Peyer's patch (tissue), 4 donors: ENCODE data around the gene VTCN1. TPM values are rescaled to one million over a fixed set of nuclear protein-coding genes. Genes with fewer than 3 reads are reported as not detected.

ENCODE experiments used
- DNase-seq, 3 donors: peaks; one replicate each; pipeline ENCODE4 v3.0.0-alpha.2; 2017 to 2019
- H3K27ac ChIP-seq, 4 donors: fragments of 200-600 bp; sonication (generic); one replicate each; pipeline ENCODE4 v1.5.1; 2016 to 2019
- H3K27me3 ChIP-seq, 2 donors: fragments of 200-600 bp; sonication (generic); one replicate each; pipeline ENCODE4 v1.5.1; 2019
- H3K36me3 ChIP-seq, 3 donors: fragments of 200-600 bp; sonication (generic); one replicate each; pipeline ENCODE4 v1.5.1; 2016 to 2019
- H3K4me1 ChIP-seq, 4 donors: fragments of 200-600 bp; sonication (generic); one replicate each; pipeline ENCODE4 v1.5.1; 2016 to 2019
- H3K4me3 ChIP-seq, 4 donors: fragments of 200-600 bp; sonication (generic); 1 replicate in 3 of 4; 2 replicates in 1 of 4; pipeline ENCODE4 v1.5.1; 2016 to 2019; ENCODE audit warnings: mild to moderate bottlenecking in 1 of 4
- H3K9me3 ChIP-seq, 4 donors: fragments of 200-600 bp; sonication (generic); one replicate each; pipeline ENCODE4 v1.5.1; 2016 to 2019; ENCODE audit warnings: mild to moderate bottlenecking in 1 of 4
- POLR2A ChIP-seq, 2 donors: fragments of 450-650 bp; IDR thresholded peaks; one replicate each; pipeline ENCODE4 v1.5.1; 2017; ENCODE audit warnings: antibody characterized with exemption in 2 of 2, mild to moderate bottlenecking in 2 of 2, moderate library complexity in 2 of 2
- total RNA-seq, 4 donors: library from RNA; depleted of rRNA; stranded (reverse); fragments of >200 nt; gene quantifications; one replicate each; pipeline ENCODE4 v1.1.0, GENCODE V29; 2016
- TF ChIP-seq, protein P1 (sequence below), 6 experiments: fragments of 450-650 bp in 4 of 6; fragments of 200-600 bp in 2 of 6; sonication (generic) in 1 of 6; IDR thresholded peaks; one replicate each; pipeline ENCODE4 v1.5.1; 2017 to 2019; ENCODE audit warnings: antibody characterized with exemption in 6 of 6, mild to moderate bottlenecking in 3 of 6, moderate library complexity in 1 of 6

Gene VTCN1
- total RNA-seq, 4 donors from 2014 or later = not detected

DNA sequence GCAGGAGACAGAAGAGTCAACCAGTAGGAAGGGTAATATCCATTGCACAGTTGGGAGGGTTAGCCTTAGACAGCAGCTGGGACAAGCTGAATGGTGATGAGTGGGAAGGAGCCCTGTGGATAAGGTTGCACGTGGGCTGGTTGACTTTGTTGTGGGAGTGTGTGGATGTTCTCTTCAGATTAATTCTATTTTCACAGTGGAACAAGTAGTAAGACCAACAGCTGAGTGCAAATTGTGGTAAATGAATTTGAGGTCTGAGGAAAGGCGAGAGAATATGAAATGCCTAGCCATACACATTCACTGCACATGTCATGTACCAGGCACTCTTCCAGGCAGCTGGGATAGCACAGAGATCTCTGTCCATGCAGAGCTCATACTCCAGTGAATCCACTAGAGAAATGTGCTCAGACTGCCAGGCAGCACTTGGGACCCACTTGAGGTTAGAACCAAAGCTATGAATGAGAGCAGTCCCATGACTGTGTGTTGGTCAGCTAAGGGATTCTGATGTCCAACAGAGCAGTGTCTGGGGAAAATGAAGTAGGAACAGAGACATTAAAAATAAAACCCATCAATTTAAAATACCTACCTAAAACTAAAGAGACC is 25.2 kb upstream of the VTCN1 start:
- no peaks in the 10 kb centered on the region for H3K9me3 ChIP-seq
- no peaks in the 10 kb centered on the region for H3K27me3 ChIP-seq
- no peak for DNase-seq
- no peak overlapping the region for H3K27ac ChIP-seq
- H3K36me3 ChIP-seq = no peaks in the 10 kb centered on the region
- TF ChIP-seq, protein P1, sequence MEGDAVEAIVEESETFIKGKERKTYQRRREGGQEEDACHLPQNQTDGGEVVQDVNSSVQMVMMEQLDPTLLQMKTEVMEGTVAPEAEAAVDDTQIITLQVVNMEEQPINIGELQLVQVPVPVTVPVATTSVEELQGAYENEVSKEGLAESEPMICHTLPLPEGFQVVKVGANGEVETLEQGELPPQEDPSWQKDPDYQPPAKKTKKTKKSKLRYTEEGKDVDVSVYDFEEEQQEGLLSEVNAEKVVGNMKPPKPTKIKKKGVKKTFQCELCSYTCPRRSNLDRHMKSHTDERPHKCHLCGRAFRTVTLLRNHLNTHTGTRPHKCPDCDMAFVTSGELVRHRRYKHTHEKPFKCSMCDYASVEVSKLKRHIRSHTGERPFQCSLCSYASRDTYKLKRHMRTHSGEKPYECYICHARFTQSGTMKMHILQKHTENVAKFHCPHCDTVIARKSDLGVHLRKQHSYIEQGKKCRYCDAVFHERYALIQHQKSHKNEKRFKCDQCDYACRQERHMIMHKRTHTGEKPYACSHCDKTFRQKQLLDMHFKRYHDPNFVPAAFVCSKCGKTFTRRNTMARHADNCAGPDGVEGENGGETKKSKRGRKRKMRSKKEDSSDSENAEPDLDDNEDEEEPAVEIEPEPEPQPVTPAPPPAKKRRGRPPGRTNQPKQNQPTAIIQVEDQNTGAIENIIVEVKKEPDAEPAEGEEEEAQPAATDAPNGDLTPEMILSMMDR (IDR thresholded peaks at IDR 0.05) = no peak
- no peak for TF ChIP-seq POLR2A (IDR thresholded peaks at IDR 0.05)
- no peak overlapping the region for H3K4me3 ChIP-seq
- H3K4me1 ChIP-seq = peaks cover 0 to 3% (median 0%) of the 10 kb centered on the region in 4 donors

DNA sequence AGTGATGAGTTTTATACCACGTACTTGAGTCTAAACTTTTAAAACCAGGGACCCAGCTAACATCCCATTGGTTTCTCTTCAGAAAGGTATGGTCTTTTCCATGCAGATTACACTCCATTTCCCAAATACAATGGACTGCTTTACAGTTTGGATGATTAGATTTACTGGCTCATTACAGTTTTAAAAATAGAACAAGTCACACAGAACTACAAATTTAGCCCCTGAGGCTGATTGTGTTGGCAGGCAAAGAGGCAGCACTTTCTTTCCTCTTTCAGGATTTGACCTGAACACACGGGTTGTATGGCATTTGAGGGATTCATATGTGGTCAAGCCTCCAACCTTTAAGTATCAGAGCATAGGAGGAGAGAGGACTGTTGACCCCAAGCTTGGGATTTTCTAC is 21.8 kb upstream of the VTCN1 start:
- H3K27me3 ChIP-seq = no peaks in the 10 kb centered on the region
- peaks cover 0 to 3% (median 0%) of the 10 kb centered on the region in 4 donors for H3K4me1 ChIP-seq
- H3K9me3 ChIP-seq = no peaks in the 10 kb centered on the region
- no peak for TF ChIP-seq POLR2A (IDR thresholded peaks at IDR 0.05)
- TF ChIP-seq, protein P1 (IDR thresholded peaks at IDR 0.05) = no peak
- no peak overlapping the region for H3K4me3 ChIP-seq
- DNase-seq = no peak
- no peak overlapping the region for H3K27ac ChIP-seq
- H3K36me3 ChIP-seq = no peaks in the 10 kb centered on the region

DNA sequence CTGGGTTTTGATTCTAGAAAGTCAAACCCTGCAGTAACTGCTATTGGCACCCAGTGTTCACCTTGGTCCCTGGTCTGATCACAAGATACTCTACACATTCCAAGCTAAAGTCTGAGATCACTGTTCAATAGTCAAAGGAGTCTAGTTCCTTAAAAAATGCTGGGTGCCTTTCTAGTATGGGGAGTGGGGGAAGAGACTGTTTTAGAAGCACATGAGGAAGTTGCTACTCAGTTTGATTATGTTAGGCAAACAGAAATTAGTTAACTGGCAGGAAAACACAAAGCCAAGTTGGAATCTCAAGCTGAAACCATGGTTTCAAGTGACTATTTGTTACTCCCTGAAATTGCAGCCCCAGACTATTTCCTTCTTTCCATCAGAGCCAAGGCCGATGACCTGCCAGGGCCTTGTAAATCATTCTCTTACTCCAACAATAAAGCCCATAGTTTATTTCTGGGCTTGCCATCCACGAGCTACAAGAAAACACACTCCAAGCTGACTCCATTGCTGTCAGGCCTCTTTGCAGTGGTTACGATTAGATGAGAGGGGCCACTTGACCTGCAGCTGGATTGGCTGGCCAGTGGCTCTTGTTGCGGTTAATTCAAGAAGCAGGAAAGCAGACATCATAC is 21.1 kb upstream of the VTCN1 start:
- TF ChIP-seq, protein P1 (IDR thresholded peaks at IDR 0.05) = no peak
- no peak for TF ChIP-seq POLR2A (IDR thresholded peaks at IDR 0.05)
- no peaks in the 10 kb centered on the region for H3K36me3 ChIP-seq
- no peak overlapping the region for H3K4me3 ChIP-seq
- H3K4me1 ChIP-seq = peaks cover 0 to 3% (median 0%) of the 10 kb centered on the region in 4 donors
- DNase-seq = no peak
- no peaks in the 10 kb centered on the region for H3K9me3 ChIP-seq
- no peaks in the 10 kb centered on the region for H3K27me3 ChIP-seq
- H3K27ac ChIP-seq = no peak overlapping the region

DNA sequence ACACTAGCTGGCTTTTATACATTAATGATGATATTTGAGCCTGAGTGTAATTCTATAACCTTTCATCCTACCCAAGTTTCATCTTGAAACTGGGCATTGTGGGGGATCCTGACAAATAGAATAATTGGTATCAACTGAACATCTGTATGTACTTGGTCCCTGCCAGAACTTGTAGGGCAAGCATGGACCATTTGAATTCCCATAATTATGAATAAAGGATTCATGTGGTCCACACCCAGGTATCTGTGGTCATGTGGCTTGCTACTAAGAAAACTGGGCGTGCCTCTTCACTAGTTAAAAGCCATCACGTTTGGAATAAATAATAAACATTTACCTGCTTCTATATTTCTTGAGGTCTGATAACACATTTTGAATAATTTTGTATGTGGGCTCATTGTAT is 20.6 kb upstream of the VTCN1 start:
- no peaks in the 10 kb centered on the region for H3K9me3 ChIP-seq

DNA sequence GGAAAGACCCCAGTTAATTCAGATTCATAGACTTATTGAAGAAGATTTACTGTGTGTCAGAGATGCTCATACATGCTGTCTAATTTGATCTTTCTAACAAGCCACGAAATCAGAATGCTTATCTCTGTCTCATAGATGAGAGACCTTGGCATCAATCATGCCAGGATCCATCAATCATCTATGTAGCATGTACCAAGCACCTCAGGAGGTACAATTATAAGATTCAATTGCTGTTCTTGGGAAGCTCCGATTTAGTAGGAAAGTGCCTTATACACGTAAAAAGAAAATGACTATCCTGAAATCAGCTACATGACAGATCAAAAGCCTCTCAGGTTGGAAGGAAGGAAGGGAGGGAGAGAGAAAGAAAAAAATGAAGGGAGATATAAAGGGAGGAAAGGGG is 18.5 kb upstream of the VTCN1 start:
- peaks cover 0 to 3% (median 0%) of the 10 kb centered on the region in 4 donors for H3K4me1 ChIP-seq
- no peaks in the 10 kb centered on the region for H3K36me3 ChIP-seq
- no peak for DNase-seq
- TF ChIP-seq, protein P1 (IDR thresholded peaks at IDR 0.05) = no peak
- no peak for TF ChIP-seq POLR2A (IDR thresholded peaks at IDR 0.05)
- no peak overlapping the region for H3K27ac ChIP-seq
- H3K9me3 ChIP-seq = no peaks in the 10 kb centered on the region
- no peaks in the 10 kb centered on the region for H3K27me3 ChIP-seq
- no peak overlapping the region for H3K4me3 ChIP-seq

More for the DNA sequence above, 20.6 kb upstream of the VTCN1 start:
- TF ChIP-seq, protein P1 (IDR thresholded peaks at IDR 0.05) = no peak
- TF ChIP-seq POLR2A (IDR thresholded peaks at IDR 0.05) = no peak
- no peak overlapping the region for H3K4me3 ChIP-seq
- no peak overlapping the region for H3K27ac ChIP-seq
- DNase-seq = no peak
- no peaks in the 10 kb centered on the region for H3K27me3 ChIP-seq
- H3K36me3 ChIP-seq = no peaks in the 10 kb centered on the region
- H3K4me1 ChIP-seq = peaks cover 0 to 3% (median 0%) of the 10 kb centered on the region in 4 donors
